ENCODE data around the gene PRICKLE2.

PRICKLE2 gene

GRCh38 chr3:64247991-64248646 is 22.9 kb upstream of the PRICKLE2 start:
- DNase-seq = no peak

- DNase-seq = no peak
Measured at GRCh38 chr3:64244011-64244942, 19.0 kb upstream of the PRICKLE2 start.

DNA sequence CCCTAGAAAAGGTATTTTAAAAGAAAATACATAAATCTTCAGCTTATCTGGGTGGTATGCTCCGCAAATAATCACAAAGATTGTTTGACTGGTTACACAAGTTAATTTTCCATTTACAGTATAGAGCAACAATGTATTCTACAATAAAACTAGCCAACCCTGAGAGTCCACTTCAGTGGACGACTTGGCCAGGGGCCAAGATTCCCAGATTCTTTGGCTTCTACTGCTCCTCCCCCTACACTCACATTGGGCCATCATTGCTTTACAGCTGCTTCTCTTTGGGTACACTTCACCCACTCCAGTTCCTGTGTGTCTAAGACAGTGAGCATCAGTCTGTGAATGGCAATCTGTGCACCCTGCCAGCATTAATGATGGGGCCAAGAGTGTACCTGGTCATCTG is 17.2 kb upstream of the PRICKLE2 start:
- DNase-seq = no peak

DNA sequence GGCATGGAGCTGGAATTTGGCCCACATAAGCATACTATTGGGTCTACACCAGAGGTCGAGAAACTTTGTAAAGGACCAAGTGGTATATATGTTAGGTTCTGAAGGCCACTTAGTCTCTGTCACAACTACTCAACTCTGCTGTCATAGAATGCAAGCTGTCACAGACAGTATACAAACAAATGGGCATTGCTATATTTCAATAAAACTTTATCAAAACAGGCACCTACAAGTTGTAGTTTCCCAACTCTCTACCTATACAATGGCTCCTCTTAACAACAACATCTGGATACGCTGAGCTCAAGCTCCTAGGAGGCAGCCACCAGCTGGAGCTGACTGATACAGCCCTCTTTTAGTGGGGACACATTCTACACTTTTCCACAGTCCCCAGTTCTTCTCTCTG is 15.7 kb upstream of the PRICKLE2 start:
- no peak for DNase-seq

DNA sequence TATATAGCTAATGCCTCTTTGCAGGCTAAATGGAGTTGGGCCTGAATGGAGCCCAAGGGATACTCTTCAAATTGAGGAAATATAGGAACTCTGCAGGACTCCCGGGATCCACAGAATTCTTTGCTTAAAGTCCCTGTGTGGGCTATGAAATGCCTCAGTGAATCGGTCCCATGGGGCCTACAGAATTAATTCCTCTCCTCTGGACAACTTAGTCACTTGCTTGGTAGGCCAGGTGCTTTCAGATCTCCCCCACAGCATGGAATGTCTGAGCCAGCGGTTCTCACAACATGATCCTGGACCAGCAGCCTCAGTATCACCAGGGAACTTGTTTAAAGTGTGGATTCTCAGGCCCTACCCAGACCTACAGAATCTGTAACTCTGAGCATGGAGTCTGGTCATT is 15.1 kb upstream of the PRICKLE2 start:
- no peak for DNase-seq

GRCh38 chr3:64239841-64240240 is 14.6 kb upstream of the PRICKLE2 start:
- no peak for DNase-seq

GRCh38 chr3:64238971-64239667 is 13.9 kb upstream of the PRICKLE2 start:
- no peak for DNase-seq

DNA sequence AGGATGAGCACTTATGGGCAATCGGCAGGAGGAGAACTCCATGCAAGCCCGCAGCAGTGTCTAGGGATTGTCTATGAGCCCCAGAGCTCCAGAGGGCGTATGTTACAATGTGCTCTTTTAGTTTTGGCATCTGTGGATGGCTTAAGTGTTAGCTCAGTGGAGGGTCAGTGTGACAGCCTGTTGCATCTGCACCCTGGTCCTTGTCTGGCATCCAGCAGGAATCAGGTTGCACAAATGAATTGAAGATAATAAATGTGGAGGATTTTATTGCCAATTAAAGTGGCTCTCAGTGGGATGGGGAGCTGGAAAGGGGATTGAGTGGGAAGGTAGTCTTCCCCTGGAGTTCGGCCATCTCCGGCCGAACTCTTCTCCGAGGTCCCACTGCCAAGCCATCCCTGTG is 11.8 kb upstream of the PRICKLE2 start:
- DNase-seq = no peak

- DNase-seq = no peak
Measured at GRCh38 chr3:64235605-64236004, 10.3 kb upstream of the PRICKLE2 start.

GRCh38 chr3:64234571-64234970 is 9.3 kb upstream of the PRICKLE2 start:
- no peak for DNase-seq

DNA sequence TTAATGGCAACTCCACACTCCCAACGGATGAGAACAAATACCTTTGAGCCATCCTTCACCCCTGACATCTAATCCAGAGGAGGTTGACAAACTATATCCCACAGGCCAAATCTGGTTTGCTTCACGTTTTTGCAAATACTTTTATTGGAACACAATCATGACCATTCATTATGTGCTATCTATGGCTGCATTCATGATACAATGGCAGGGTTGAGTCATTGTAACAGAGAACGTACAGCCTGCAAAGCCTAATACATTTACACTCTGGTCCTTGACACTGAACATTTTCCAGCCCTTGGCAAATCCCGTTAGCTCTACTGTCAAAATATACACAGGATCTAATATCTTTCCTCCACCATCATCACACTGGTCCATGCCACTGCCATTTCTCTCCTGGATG is 7.6 kb upstream of the PRICKLE2 start:
- no peak for DNase-seq

DNA sequence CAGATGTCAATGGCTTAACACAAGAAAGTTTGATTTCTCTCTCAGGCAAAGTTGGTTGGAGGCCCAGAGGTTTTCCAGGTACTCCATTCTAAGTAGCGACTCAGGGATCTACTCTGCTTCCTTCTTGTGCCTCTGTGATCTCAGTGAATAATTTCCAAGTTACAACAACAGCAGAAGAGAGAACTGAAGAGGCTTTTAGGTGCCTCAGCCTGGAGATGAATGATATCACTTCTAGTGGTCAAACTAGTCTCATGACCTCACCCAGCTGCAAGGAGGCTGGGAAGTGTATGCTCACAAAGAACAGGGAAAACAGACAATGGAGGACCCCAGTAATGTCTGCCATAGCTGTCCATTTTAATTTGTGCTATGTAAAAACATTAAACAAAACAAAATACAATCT is 4.6 kb upstream of the PRICKLE2 start:
- DNase-seq = no peak

DNA sequence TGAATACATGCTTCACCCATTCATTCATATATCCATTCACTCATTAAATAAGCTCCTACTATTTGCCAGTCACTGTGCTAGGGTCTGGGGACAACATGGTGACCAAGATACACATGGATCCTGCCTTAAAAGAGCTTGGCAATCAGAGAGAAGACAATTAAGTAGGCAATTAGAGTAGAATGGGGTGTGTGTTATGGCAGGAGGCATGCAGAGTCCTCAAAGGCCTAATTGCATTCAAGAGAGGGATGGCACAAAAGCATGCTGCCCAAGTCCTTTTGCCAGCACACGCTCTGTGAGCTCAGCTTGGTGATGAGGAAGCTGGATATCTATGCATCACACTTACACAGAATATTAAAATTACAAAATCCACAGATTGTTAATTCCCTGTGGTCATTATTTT is 2.8 kb upstream of the PRICKLE2 start:
- no peak for DNase-seq

GRCh38 chr3:64226730-64227129 is 1.5 kb upstream of the PRICKLE2 start:
- DNase-seq = no peak

DNA sequence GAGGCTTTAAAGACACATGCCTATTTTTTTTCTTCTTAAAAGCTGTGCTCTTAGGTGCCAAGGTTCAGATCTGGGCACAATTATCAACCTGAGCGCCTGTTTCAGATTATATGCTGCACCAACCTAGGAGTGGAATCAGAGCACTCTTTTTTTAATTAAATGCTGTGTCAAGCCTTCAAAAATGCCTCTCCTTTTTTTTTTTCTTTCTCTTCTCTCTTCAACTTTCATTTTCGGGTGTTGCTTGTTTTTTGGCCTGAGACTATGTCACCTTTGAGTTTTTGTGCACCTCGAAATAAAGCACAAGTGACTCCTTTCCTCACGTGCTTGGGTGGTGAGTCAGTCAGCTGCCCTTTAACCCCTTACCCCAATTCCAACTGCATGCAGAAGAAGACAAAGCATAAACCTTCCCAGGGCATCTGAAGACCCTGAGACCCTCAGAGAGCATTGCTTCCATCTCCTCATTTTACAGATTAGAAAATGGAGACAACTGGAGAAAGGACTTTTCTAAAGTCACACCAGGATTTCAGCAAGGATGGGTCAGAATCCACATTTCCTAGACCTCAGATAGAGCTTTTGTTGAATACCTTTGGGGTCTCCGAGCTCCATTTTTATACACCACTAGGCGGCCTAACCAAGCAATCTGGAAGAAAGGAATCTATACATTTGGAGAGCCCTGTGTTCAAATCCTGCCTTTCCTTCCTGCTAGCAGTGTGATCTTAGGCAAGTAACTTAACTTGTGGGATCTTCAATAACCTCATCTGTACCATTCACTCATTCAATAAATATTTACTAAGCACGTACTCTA is 631 bp upstream of the PRICKLE2 start:
- no peak for DNase-seq

GRCh38 chr3:64223791-64224745 is 1.2 kb downstream of the PRICKLE2 start:
- no peak for DNase-seq

DNA sequence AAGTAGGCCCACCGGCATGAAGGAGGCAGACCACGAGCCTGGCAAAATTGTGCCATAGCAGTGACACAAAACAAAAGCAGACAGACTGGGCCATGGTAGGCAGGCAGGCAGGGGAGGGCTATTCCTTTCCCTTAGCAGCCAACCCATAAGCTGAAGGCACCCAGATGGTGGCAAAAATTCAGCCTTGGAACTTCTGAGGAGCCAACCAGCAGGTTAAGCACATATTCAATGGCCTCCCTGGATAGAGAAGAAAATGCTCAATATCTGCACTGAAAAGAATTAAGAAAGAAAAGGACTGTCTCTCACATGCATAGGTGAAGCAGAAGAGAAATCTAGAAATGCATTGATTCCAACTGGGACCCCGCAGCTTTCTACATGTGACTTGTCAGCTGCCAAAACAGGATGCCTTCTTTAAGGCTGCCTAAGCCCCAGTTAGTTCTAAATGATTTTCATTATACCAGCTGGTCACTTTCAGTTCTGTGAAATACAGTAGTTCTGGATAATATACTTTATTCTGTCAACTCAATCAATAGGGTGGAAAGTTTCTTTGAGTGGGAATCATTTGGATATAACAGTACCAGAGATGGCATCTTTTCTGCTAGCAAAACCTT is 2.7 kb downstream of the PRICKLE2 start:
- no peak for DNase-seq

- no peak for DNase-seq
Measured at GRCh38 chr3:64221571-64222257, 3.6 kb downstream of the PRICKLE2 start.

- no peak for DNase-seq
Measured at GRCh38 chr3:64220161-64220914, 4.9 kb downstream of the PRICKLE2 start.

DNA sequence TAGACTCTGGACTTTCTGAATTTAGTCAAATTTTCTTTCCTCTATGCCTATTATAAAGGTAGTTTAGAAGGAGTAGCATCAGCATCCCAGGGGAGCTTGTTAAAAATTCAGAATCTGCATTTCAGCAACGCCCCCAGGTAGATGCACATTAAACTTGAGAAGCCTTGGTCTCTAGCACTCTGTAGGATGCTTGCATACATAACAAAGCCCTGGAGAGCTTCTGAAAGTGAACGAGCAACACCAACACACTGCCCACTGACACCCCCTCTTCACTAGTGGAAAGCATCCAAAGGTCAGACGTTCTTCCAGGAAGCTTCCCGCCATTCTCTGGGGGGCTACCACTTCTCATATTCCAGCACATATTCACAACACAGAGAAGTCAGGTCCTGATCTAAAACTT is 6.5 kb downstream of the PRICKLE2 start:
- no peak for DNase-seq

Measured in activated CD4-positive, alpha-beta T cell treated with anti-CD3 and anti-CD28 coated beads, Interleukin-10, Interleukin-2, amounts not matched to agents 100 ng/mL and 50 ng/mL, durations not matched to agents 16 hours and 8 hours (primary cell).